Choroid plexus epithelial cell (primary cell): ENCODE results near the gene CSPG4.
"Not testable (repeated sequence)": the region's sequence is repeated elsewhere in the genome, so short reads cannot be mapped to it uniquely, and the experiment has no call there.

Experiments used
- DNase-seq: peaks from one replicate; pipeline ENCODE4 v3.0.0-alpha.2; 2010; ENCODE audit warnings: low read depth
- H3K4me3 ChIP-seq: 2 replicates; pipeline ENCODE4 v1.5.1; 2011; ENCODE audit warnings: low read depth, mild to moderate bottlenecking, control low read depth, low read length, moderate library complexity
- CTCF ChIP-seq: conservative IDR thresholded peaks from 2 replicates; pipeline ENCODE4 v1.5.1; 2011; ENCODE audit warnings: low read depth, mild to moderate bottlenecking, control low read depth, inconsistent platforms, low read length, moderate library complexity

The CSPG4 gene

GRCh38 chr15:75640483-75641178 lies 72.0 kb downstream of the CSPG4 start:
- DNase-seq, result peak; percentile 71
- H3K4me3 ChIP-seq, result peak overlapping the region; percentile 97
- peak; percentile 58 for TF ChIP-seq CTCF

DNA sequence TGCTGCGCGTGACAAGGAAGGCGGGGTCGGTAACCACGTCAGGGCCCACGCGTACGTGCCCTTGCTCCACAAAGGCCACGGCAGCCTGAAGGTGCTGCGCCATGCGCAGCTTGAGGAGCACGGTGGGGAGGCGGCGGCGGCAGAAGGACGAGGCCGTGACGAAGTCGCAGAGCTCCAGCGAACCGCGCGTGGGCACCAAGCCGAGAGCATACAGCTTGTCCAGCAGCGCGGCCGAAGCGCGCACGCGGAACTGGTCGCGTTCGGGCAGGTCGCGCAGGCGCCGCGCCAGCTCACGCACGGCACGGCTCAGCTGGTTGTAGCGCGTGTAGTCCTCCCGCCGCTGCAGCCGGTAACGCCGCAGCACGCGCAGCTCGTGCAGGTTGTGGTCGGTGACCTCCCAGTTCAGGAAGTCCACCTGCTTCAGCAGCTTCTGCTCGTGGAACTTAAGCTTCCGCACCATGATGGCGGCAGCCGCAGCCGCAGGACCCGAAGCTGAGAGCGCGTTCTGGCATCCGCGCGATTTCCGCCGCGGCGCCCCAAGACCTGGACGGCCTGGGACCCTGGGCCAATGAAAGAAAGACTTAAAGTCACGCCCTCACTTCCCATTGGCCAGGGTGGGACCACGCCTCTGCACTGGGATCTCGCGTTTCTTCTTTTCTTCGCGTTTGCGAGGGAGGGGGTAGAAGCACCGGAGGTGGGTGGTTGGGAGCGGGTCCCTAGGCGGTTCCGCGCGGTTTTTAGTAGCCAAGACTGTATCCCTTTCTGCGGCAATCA lies 72.8 kb downstream of the CSPG4 start, which contains the start of gene IMP3:
TSS of gene IMP3 (minus strand) at position 516 of the 774 bp plus-strand sequence. CDS start at position 460, 56 bp downstream.
- no peak for TF ChIP-seq CTCF
- H3K4me3 ChIP-seq, result peak within 1 kb of the TSS; percentile 97
- DNase-seq, result peak; percentile 98

- peak; percentile 54 for DNase-seq
- no peak for TF ChIP-seq CTCF
- H3K4me3 ChIP-seq, result peak overlapping the region; percentile 97
These were observed 73.4 kb downstream of the CSPG4 start for GRCh38 chr15:75639191-75639708.

GRCh38 chr15:75637245-75638009 lies 75.2 kb downstream of the CSPG4 start:
- no peak for DNase-seq
- no peak overlapping the region for H3K4me3 ChIP-seq
- no peak for TF ChIP-seq CTCF

GRCh38 chr15:75636026-75636425 lies 76.6 kb downstream of the CSPG4 start:
- H3K4me3 ChIP-seq, result no peak overlapping the region
- TF ChIP-seq CTCF, result no peak
- DNase-seq, result no peak

GRCh38 chr15:75633922-75634321 lies 78.7 kb downstream of the CSPG4 start:
- H3K4me3 ChIP-seq, DNase-seq: not testable (repeated sequence)

GRCh38 chr15:75631935-75632334 lies 80.7 kb downstream of the CSPG4 start:
- no peak for TF ChIP-seq CTCF
- no peak for DNase-seq
- H3K4me3 ChIP-seq, result no peak overlapping the region
